Common myeloid progenitor, CD34-positive (primary cell): ENCODE measurements around the gene IFT25. TPM values are rescaled to one million over a fixed set of nuclear protein-coding genes. Genes with fewer than 3 reads are reported as not detected.
"Not testable (repeated sequence)": the region's sequence is repeated elsewhere in the genome, so short reads cannot be mapped to it uniquely, and the experiment has no call there.

Source experiments
- CTCF ChIA-PET: fragments of 350-600 bp; sonication (Branson Sonifier 250); formaldehyde crosslinking; loops from one replicate; lab custom pipeline; 2021; ENCODE audit warnings: antibody characterized with exemption; lab: Charles Lee
- POLR2A ChIA-PET: fragments of 350-600 bp; sonication (Branson Sonifier 250); formaldehyde crosslinking; loops from one replicate; lab custom pipeline; 2021; ENCODE audit warnings: antibody characterized with exemption; lab: Charles Lee
- DNase-seq, 3 donors: peaks; one replicate each; pipeline versions ENCODE4 v3.0.0 to v3.0.0-alpha.2; 2013
- H3K27ac ChIP-seq, 2 experiments: 1 replicate in 1 of 2; 2 replicates in 1 of 2; pipeline ENCODE4 v1.7.0; 2013; ENCODE audit warnings: inconsistent platforms in 2 of 2, low read length in 2 of 2, mild to moderate bottlenecking in 2 of 2, low read depth in 1 of 2, moderate library complexity in 1 of 2; ENCODE audit not compliant: severe bottlenecking in 2 of 2, insufficient read depth in 1 of 2, poor library complexity in 1 of 2
- H3K27me3 ChIP-seq, 5 experiments: replicated peaks in 2 of 5; 1 replicate in 3 of 5; 2 replicates in 2 of 5; pipeline versions ENCODE4 v1.6.1 to v1.7.0; 2013; ENCODE audit warnings: low read length in 4 of 5, mild to moderate bottlenecking in 2 of 5, moderate library complexity in 2 of 5, inconsistent platforms in 1 of 5; ENCODE audit not compliant: insufficient read depth in 5 of 5, control insufficient read depth in 4 of 5
- H3K36me3 ChIP-seq, 4 experiments: 1 replicate in 2 of 4; 2 replicates in 2 of 4; pipeline versions ENCODE4 v1.6.1 to v1.7.0; 2013; ENCODE audit warnings: low read length in 3 of 4, control low read depth in 1 of 4, mild to moderate bottlenecking in 1 of 4; ENCODE audit not compliant: control insufficient read depth in 4 of 4, insufficient read depth in 4 of 4
- H3K4me1 ChIP-seq, 4 experiments: 1 replicate in 3 of 4; 2 replicates in 1 of 4; pipeline versions ENCODE4 v1.6.1 to v1.7.1; 2013; ENCODE audit warnings: low read length in 3 of 4, mild to moderate bottlenecking in 3 of 4, control low read depth in 1 of 4, inconsistent platforms in 1 of 4, moderate library complexity in 1 of 4; ENCODE audit not compliant: control insufficient read depth in 4 of 4, insufficient read depth in 4 of 4; ENCODE audit errors: control extremely low read depth in 1 of 4
- H3K4me3 ChIP-seq, 7 experiments: 1 replicate in 4 of 7; 2 replicates in 3 of 7; pipeline versions ENCODE4 v1.5.1 to v1.7.0; 2013; ENCODE audit warnings: mild to moderate bottlenecking in 7 of 7, low read length in 6 of 7, moderate library complexity in 6 of 7, inconsistent platforms in 2 of 7, low read depth in 2 of 7, control low read depth in 1 of 7; ENCODE audit not compliant: insufficient read depth in 4 of 7, control insufficient read depth in 1 of 7; ENCODE audit errors: extremely low read depth in 1 of 7
- H3K9me3 ChIP-seq, 5 experiments: 1 replicate in 4 of 5; 2 replicates in 1 of 5; pipeline versions ENCODE4 v1.6.1 to v1.7.1; 2013; ENCODE audit warnings: low read length in 4 of 5, mild to moderate bottlenecking in 2 of 5, inconsistent platforms in 1 of 5, low read depth in 1 of 5, moderate library complexity in 1 of 5; ENCODE audit not compliant: control insufficient read depth in 4 of 5, insufficient read depth in 2 of 5; ENCODE audit errors: control extremely low read depth in 1 of 5
- WGBS: methylation state at CpG from one replicate; pipeline ENCODE4 v1.1.5; 2013; ENCODE audit not compliant: insufficient coverage; 5-methylcytosine and 5-hydroxymethylcytosine counted together
- polyA plus RNA-seq: library from polyadenylated mRNA; unstranded; fragments of 120-200 nt; gene quantifications from one replicate; pipeline ENCODE4 v1.2.1, GENCODE V29; 2013

Gene IFT25
- 50.2 TPM for polyA plus RNA-seq

GRCh38 chr1:53945433-53946251 lies at the start of gene IFT25:
Gene IFT25 (minus strand): TSS chr1:53945699. CDS start chr1:53940082, 5,617 bp downstream.
- Histone ChIP-seq H3K27ac (peak within 1 kb of the TSS; percentile 75 to 91), H3K4me1 (peaks cover 1 to 27% (median 20%) of the 10 kb centered on the region in 4 experiments), H3K27me3 (no peaks in the 10 kb centered on the region), H3K4me3 (peak within 1 kb of the TSS; percentile 78 to 94 (median 82)), H3K36me3 (peaks cover 0 to 16% (median 1%) of the 10 kb centered on the region in 4 experiments), H3K9me3 (no peaks in the 10 kb centered on the region)
- DNase-seq, result peak; percentile 95 to 97 (median 96)
- WGBS, result 0% methylated on average over 47 of the region's 90 CpGs
- CTCF ChIA-PET, result interaction anchor here (0.7 to 3.0 kb wide), 10 partner anchors 10 to 85 kb away, joined by 3 to 16 read pairs (median 4); no protein-coding TSS in a partner anchor
- POLR2A ChIA-PET, result interaction anchor here (0.6 to 1.1 kb wide), 4 partner anchors 56 to 190 kb away, joined by 3 to 4 read pairs (median 3); partner anchors contain the start of genes TCEANC2 and TMEM59

- H3K36me3 ChIP-seq, POLR2A ChIA-PET: not testable (repeated sequence)
- WGBS, result no CpG with 5 or more reads among the region's 2 CpGs
These were observed 49.0 kb upstream of the IFT25 start for GRCh38 chr1:53994516-53994915.

GRCh38 chr1:53992085-53992874 lies 46.8 kb upstream of the IFT25 start:
- Histone ChIP-seq H3K27me3 (no peaks in the 10 kb centered on the region), H3K9me3 (peaks cover 0 to 13% (median 6%) of the 10 kb centered on the region in 5 experiments), H3K36me3 (no peaks in the 10 kb centered on the region), H3K27ac (no peak overlapping the region), H3K4me3 (no peak overlapping the region), H3K4me1 (no peaks in the 10 kb centered on the region)
- POLR2A ChIA-PET, result no interaction called here
- CTCF ChIA-PET, result interaction anchor here (1.2 kb wide), 1 partner anchor 16 kb away, joined by 3 read pairs; no protein-coding TSS in a partner anchor
- 94% methylated on average over 4 of the region's 4 CpGs for WGBS
- DNase-seq, result no peak

More at GRCh38 chr1:53994516-53994915, 49.0 kb upstream of the IFT25 start:
- DNase-seq, H3K4me1 ChIP-seq, H3K27me3 ChIP-seq, H3K27ac ChIP-seq, CTCF ChIA-PET, H3K4me3 ChIP-seq: not testable (repeated sequence)
- H3K9me3 ChIP-seq, result peaks cover 0 to 13% (median 6%) of the 10 kb centered on the region in 5 experiments

- no peaks in the 10 kb centered on the region for H3K4me1 ChIP-seq
- H3K36me3 ChIP-seq, result no peaks in the 10 kb centered on the region
- no peak overlapping the region for H3K4me3 ChIP-seq
- no peak overlapping the region for H3K27ac ChIP-seq
- POLR2A ChIA-PET, result no interaction called here
- no CpG with 5 or more reads among the region's 2 CpGs for WGBS
- H3K9me3 ChIP-seq, result peaks cover 0 to 12% (median 6%) of the 10 kb centered on the region in 5 experiments
- no peaks in the 10 kb centered on the region for H3K27me3 ChIP-seq
- CTCF ChIA-PET, result no interaction called here
- DNase-seq, result no peak
These were observed 42.4 kb upstream of the IFT25 start for GRCh38 chr1:53987880-53988279.

- Histone ChIP-seq H3K36me3 (no peaks in the 10 kb centered on the region), H3K27me3 (no peaks in the 10 kb centered on the region), H3K4me3 (no peak overlapping the region), H3K4me1 (peaks cover 0 to 8% (median 7%) of the 10 kb centered on the region in 4 experiments), H3K9me3 (no peaks in the 10 kb centered on the region), H3K27ac (no peak overlapping the region)
- ChIA-PET POLR2A (no interaction called here), CTCF (no interaction called here)
- WGBS, result 60% methylated on average over 1 of the region's 3 CpGs
- no peak for DNase-seq
These were observed 41.0 kb upstream of the IFT25 start for GRCh38 chr1:53986458-53986857.

- CTCF ChIA-PET, result no interaction called here
- H3K36me3 ChIP-seq, result no peaks in the 10 kb centered on the region
- H3K27me3 ChIP-seq, result no peaks in the 10 kb centered on the region
- H3K27ac ChIP-seq, result no peak overlapping the region
- H3K4me1 ChIP-seq, result peaks cover 0 to 8% (median 7%) of the 10 kb centered on the region in 4 experiments
- no peak overlapping the region for H3K4me3 ChIP-seq
- POLR2A ChIA-PET, result no interaction called here
- H3K9me3 ChIP-seq, result no peaks in the 10 kb centered on the region
- no peak for DNase-seq
These were observed 39.2 kb upstream of the IFT25 start for GRCh38 chr1:53984726-53985125.
